HG03520 (cell line): ENCODE data around the gene ZBTB20.
"Not testable (repeated sequence)": the region's sequence is repeated elsewhere in the genome, so short reads cannot be mapped to it uniquely, and the experiment has no call there.

Experiments used
- ATAC-seq: cut with Tn5 transposase; IDR thresholded peaks from one replicate; pipeline ENCODE4 v1.9.1; 2021; ENCODE audit warnings: mild to moderate bottlenecking, moderate library complexity; ENCODE audit not compliant: unreplicated experiment

Gene ZBTB20

GRCh38 chr3:114846252-114846651, 300.8 kb downstream of the ZBTB20 start:
- no peak for ATAC-seq

- ATAC-seq = no peak
Observed at GRCh38 chr3:114841515-114841914, 305.6 kb downstream of the ZBTB20 start.

GRCh38 chr3:114839476-114839875, 307.6 kb downstream of the ZBTB20 start:
- ATAC-seq = no peak

GRCh38 chr3:114838025-114838424, 309.1 kb downstream of the ZBTB20 start:
- ATAC-seq = no peak

- no peak for ATAC-seq
Observed at GRCh38 chr3:114834175-114834940, 312.7 kb downstream of the ZBTB20 start.

- ATAC-seq = no peak
Observed at GRCh38 chr3:114831861-114832260, 315.2 kb downstream of the ZBTB20 start.

GRCh38 chr3:114830652-114831051, 316.4 kb downstream of the ZBTB20 start:
- ATAC-seq = no peak

GRCh38 chr3:114829783-114830182, 317.3 kb downstream of the ZBTB20 start:
- no peak for ATAC-seq

- ATAC-seq = peak; percentile 72
Observed at GRCh38 chr3:114827495-114827894, 319.6 kb downstream of the ZBTB20 start.

GRCh38 chr3:114824014-114824413, 323.1 kb downstream of the ZBTB20 start:
- ATAC-seq = no peak

- ATAC-seq = no peak
Observed at GRCh38 chr3:114823061-114823460, 324.0 kb downstream of the ZBTB20 start.

GRCh38 chr3:114816052-114816451, 331.0 kb downstream of the ZBTB20 start:
- ATAC-seq = no peak

- ATAC-seq = not testable (repeated sequence)
Observed at GRCh38 chr3:114812541-114813238, 334.4 kb downstream of the ZBTB20 start.

- peak; percentile 99 for ATAC-seq
Observed at GRCh38 chr3:114809668-114810413, 337.2 kb downstream of the ZBTB20 start.

GRCh38 chr3:114804099-114804498, 343.0 kb downstream of the ZBTB20 start:
- ATAC-seq = no peak

- no peak for ATAC-seq
Observed at GRCh38 chr3:114803042-114803695, 343.9 kb downstream of the ZBTB20 start.

- ATAC-seq = no peak
Observed at GRCh38 chr3:114800272-114801031, 346.6 kb downstream of the ZBTB20 start.

- no peak for ATAC-seq
Observed at GRCh38 chr3:114799816-114800215, 347.3 kb downstream of the ZBTB20 start.

GRCh38 chr3:114796796-114797195, 350.3 kb downstream of the ZBTB20 start:
- no peak for ATAC-seq

- ATAC-seq = no peak
Observed at GRCh38 chr3:114794894-114795630, 352.0 kb downstream of the ZBTB20 start.
